ENCODE measurements around the gene MAGEB17.
"Not testable (repeated sequence)": the region's sequence is repeated elsewhere in the genome, so short reads cannot be mapped to it uniquely, and the experiment has no call there.

The MAGEB17 gene

GRCh38 chrX:16160729-16161128, 6.6 kb upstream of the MAGEB17 start:
- DNase-seq: no peak

GRCh38 chrX:16161173-16161572, 6.1 kb upstream of the MAGEB17 start:
- not testable (repeated sequence) for DNase-seq

- no peak for DNase-seq
These were observed 4.9 kb upstream of the MAGEB17 start for GRCh38 chrX:16162391-16162790.

- no peak for DNase-seq
These were observed 2.5 kb upstream of the MAGEB17 start for GRCh38 chrX:16164748-16165147.

GRCh38 chrX:16171039-16171438, 3.8 kb downstream of the MAGEB17 start:
- DNase-seq: no peak

GRCh38 chrX:16171944-16172343, 4.7 kb downstream of the MAGEB17 start:
- no peak for DNase-seq

GRCh38 chrX:16172391-16172790, 5.1 kb downstream of the MAGEB17 start:
- no peak for DNase-seq

- DNase-seq: no peak
These were observed 8.2 kb downstream of the MAGEB17 start for GRCh38 chrX:16175329-16176061.

- no peak for DNase-seq
These were observed 10.0 kb downstream of the MAGEB17 start for GRCh38 chrX:16177260-16177659.

GRCh38 chrX:16183843-16184242, 16.6 kb downstream of the MAGEB17 start:
- not testable (repeated sequence) for DNase-seq

GRCh38 chrX:16185725-16186136, 18.4 kb downstream of the MAGEB17 start:
- DNase-seq: no peak

GRCh38 chrX:16186380-16187007, 19.2 kb downstream of the MAGEB17 start:
- DNase-seq: no peak

- no peak for DNase-seq
These were observed 19.9 kb downstream of the MAGEB17 start for GRCh38 chrX:16187024-16187760.

GRCh38 chrX:16188687-16189086, 21.4 kb downstream of the MAGEB17 start:
- no peak for DNase-seq

- DNase-seq: no peak
These were observed 24.3 kb downstream of the MAGEB17 start for GRCh38 chrX:16191605-16192004.

GRCh38 chrX:16196829-16197228, 29.5 kb downstream of the MAGEB17 start:
- no peak for DNase-seq

GRCh38 chrX:16199343-16199742, 32.1 kb downstream of the MAGEB17 start:
- no peak for DNase-seq

- no peak for DNase-seq
These were observed 35.7 kb downstream of the MAGEB17 start for GRCh38 chrX:16202943-16203342.

- DNase-seq: no peak
These were observed 37.3 kb downstream of the MAGEB17 start for GRCh38 chrX:16204538-16204937.

GRCh38 chrX:16205840-16206239, 38.6 kb downstream of the MAGEB17 start:
- DNase-seq: no peak

GRCh38 chrX:16207634-16208033, 40.4 kb downstream of the MAGEB17 start:
- no peak for DNase-seq

GRCh38 chrX:16208601-16209000, 41.3 kb downstream of the MAGEB17 start:
- DNase-seq: no peak

- no peak for DNase-seq
These were observed 42.8 kb downstream of the MAGEB17 start for GRCh38 chrX:16210061-16210460.

- DNase-seq: no peak
These were observed 44.7 kb downstream of the MAGEB17 start for GRCh38 chrX:16212024-16212423.
